HG02610 (cell line): Measurements from ENCODE around the gene KLF13.

ENCODE experiments used
- ATAC-seq: cut with Tn5 transposase; IDR thresholded peaks from one replicate; pipeline ENCODE4 v1.9.1; 2021; ENCODE audit warnings: mild to moderate bottlenecking, moderate library complexity; ENCODE audit not compliant: unreplicated experiment

KLF13 gene

DNA sequence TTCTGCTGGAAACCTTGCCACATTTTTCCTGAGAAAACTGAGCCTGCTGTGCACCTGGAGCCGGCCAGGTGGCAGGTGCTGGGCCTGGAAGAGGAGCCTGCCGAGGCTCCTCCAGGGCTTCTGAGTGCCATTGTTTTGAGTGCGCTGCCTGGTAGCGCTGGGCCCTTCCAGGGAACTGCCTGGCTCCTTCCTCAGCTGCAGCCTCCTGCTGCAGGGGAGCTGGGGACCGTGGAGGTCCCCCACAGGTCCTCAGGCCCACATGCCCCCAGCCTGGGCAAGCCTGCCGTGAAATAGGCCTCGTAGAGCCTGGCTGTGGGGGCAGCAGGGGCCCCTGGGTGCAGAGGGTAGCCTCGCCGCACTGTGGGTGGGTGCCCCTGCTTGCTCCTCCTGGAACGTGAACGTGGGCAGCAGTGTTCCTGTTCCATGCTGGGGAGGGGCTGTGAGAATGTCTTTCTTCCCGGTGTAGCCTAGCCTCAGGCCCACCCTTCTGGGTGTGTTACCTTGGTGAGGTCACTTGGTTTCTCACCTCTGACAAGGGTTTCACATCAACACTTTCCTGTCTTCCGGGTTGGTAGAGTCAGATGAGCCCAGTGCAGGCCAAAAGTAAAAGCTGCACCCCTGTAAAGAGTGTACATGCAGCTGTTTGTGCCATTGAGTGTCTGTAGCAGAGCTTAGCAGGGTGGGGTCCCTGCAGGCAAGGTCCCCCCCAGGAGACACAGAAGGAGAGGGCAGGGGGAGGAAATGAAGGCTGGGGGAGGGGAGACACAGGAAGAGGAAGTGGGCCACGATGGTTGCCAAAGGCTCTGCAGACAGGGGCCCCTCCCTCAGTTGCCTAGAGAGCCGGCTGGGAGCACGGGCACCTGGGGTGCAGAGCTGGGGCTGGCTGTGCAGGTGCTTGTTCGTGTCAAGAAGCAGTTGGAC, 34.5 kb downstream of the KLF13 start:
- ATAC-seq, result peak; percentile 57

DNA sequence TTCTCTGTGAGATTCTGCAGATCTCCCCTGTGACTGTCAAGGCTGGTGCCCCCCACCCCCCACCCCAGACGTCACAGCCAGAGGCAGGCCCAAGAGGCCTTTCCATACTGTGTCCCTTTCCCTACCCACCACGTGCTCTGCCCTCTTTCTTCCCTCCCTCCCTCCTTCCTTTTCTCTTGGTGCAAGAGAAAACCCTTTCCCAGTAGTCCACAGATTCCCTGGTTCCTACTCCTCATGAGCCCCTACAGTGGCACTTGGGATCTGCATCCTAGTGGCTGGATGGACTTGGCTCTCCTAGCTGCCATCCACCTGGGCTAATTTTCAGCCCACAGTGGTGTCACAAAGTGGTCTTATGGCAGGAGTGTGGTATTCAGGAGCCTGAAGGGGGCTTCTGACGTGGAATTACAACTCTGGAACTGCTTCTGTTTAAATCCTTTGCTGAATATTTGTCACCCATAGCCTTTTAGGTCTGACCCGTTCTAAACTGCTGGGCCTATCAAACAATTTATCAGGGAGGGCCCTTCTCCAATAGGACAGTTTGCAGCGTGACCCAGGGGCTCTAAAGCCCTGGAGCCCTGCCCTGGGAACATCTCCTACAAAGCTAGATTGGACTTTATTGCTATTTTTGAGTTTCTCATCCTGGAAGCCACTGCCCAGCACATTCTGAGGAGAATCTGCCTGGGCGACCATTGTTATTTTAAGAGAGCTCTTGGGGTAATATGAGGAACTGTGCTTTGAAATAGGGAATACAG, 35.3 kb downstream of the KLF13 start:
- ATAC-seq, result no peak

DNA sequence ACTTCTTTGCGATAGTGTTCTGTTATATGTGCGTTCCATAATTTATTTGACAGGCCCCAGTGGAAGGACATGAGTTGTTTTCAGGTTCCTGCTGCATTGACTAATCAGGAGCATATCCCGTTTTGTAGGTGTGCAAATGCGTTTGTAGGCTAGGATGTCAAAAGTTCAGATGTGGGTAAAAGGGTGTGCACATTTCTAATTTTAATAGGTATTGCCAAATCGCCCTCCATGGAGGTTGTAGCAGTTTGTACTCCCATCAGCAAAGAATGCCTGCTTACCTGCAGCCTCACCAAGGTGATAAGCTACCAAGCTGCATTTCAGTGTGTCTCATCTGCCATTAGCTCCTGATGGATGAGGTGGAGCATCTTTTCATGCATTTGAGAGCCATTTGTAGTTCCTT, 36.3 kb downstream of the KLF13 start:
- no peak for ATAC-seq

DNA sequence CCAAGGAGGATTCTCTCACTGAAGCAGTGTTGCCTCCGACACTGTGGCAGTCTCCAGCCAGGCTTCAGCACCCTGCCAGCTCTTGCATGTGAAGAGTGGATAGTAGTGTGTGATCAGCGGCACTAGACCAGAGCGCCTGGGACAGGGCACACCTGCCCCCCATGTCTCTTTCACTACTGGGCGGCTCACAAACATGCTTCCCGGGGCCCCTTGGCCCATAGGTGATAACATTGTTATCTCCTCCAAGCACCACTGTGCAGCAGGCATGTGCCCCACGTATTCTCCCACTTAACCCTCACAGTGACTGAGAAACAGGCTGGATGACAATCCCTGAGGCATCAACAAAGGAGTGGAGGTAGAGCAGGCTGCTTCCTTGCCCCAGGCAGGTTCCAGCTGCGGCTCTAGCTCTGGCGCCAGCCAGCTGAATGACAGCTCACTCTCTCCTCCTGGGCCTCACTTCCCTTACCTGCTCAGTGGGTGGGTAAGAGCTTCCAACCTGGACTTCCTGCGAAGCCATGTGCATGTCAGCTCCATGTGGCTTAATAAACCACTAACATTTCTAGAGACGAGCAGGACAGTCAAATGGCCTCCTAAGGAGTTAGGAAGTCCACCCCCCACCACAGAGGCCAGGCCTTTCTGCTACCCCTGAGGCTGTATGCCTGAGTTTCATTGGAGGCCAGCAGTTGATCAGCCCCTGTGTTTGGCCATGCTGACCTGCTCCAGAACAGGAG, 37.8 kb downstream of the KLF13 start:
- ATAC-seq, result no peak

DNA sequence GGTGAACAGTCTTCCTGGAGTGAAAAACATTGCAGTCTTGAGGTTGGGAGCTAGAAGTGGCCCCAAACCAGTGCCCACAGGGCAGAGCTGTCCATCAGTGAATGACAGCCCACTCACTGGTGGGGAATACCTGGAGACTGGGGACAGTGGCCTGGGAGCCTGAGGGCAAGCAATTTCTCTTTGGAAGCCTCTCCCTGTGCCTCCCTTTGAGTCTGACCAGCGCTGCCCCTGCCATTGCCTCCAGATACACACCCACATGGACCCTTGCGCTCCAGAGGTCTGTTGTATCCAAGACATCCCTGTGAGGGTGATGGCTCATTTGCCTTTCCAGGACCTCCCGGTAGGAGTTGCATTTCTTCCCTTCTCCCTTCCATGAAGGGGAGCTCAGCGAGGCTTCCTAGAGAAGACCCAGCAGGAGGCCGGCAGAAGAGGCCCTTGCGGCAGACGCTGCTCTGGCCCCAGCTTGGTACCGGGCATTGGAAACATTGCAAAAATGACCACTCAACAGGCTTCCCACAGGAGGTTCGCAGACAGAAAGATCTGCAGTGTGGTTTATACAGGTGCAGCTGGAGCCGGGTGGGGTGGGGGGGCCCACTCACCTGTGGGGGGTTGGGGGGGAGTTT, 38.5 kb downstream of the KLF13 start:
- no peak for ATAC-seq

DNA sequence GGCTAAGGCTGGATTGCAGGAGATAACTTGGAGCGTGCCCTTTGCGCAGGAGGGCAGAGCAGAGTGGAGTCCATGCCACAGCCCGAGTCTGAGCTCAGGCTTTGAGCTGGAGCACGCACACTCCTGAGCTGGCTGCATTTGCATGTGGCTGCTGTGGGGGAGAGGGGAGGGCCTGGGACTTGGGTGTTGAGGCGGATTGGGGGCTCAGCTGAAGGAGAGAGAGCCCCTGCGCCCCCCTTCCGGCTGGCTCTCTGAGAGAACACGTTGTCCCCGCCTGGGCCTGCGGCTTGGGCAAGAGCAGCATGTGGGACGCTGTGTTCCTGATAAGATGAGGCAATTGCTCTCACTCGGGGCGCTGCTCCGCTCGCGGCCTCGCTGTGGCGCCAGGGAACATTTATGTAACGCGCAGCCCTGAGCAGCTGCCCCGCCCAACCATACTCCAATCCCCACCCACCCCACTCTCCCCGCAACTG, 39.1 kb downstream of the KLF13 start:
- peak; percentile 52 for ATAC-seq

DNA sequence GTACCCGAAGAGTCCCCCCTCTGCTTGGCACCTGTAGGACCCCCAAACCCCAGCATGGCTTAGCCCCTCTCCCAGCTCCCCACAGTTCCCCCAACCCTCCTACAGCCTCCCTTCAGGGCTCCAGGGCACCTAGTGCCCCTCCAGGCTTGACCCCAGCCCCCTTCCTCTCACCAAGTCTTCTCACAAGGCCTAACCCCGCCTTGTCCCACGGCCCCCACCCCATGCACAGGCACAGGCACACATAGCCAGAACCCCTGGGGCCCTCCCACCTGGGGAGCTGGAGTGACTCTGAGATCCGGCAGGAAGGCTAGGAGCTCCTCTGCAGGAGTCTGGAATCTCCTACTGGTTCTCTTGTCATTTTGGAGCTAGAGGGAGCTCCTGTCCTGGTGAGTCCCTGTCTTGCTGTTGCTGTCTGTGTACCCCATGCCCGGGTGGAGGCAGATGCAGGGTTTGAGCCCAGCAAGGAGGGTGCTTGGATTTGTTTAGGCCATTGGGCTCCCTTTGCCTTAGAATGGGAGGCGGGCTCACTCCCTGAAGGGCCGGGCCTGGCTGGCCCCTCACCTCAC, 39.6 kb downstream of the KLF13 start:
- no peak for ATAC-seq

DNA sequence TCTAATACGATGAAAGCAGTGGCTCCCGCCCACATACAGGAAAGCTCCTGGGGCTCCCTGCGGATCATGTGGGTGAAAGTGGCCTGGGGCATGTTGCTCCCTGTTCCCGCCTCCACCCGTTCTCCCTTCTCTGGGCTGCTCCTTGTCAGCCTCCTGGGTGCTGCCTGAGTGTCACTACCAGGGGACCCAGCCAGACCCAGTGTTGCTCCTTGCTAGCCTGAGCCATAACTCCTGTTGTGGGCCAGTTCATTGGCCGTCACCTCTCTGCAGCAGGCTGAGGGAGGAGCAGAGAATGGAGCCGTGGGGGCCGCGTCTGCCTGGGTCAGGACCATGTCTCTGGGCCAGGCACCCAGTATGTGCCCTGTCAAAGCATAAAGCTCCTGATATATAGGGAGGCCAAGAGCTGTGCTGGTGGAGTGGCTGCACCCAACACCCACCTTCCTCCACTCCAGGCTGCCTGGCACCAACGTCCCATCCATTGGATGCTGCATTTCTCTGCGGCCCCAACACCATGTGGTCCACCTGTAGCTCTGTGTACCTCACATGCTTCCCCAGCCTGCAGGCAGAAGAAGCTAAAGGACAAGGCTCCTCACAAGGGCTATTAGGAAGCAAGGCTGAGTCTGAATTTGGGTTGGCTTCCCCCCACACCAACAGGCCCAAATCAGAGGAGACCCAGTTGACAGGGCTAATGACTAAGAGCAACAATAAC, 40.5 kb downstream of the KLF13 start:
- no peak for ATAC-seq

DNA sequence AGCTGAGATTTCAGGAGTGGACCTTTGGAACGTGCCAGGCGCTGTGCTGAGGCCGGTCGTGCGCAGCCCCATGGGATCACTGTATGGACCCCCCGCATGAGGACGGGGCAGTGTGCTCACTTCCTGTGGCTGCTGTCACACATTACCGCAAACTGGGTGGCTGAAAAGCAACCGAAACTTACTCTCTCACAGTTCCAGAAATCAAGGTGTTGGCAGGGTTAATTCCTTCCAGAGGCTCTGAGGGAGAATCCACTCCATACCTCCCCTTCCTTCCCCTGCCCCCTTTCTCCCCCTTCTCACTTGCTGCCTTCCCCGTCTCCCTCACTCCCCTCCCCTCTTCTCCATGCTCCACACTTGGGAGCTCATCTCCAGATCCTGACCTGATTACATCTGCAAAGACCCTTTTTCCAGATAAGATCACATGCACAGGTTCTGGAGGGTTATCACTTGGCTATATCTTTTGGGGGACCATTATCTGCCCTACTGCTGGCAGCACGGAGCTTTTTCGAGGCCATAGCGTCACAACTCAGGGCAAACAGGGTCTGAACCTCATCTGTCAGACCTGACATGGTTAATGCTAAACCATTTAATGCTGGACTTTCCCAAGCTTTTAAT, 41.2 kb downstream of the KLF13 start:
- peak; percentile 55 for ATAC-seq

DNA sequence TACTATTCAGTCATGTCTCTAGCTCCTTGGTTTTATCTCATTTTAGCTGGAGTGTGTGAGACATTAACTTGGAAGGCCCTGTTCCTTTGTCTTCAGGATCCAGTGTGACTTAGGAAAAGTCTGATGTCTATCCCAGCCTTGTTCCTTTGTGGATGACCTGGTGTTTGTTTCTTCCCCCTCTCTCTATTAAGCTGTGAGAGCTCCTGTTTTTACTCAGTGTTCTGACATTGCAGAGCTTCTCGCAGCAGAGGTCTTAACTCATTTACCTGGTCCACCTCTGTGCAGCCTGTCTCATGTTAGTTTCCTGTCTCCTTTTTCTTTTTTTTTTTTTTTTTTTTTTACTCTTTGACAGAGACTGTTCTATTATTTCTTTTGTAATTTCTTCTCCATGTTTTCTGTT, 43.1 kb downstream of the KLF13 start:
- ATAC-seq, result no peak

DNA sequence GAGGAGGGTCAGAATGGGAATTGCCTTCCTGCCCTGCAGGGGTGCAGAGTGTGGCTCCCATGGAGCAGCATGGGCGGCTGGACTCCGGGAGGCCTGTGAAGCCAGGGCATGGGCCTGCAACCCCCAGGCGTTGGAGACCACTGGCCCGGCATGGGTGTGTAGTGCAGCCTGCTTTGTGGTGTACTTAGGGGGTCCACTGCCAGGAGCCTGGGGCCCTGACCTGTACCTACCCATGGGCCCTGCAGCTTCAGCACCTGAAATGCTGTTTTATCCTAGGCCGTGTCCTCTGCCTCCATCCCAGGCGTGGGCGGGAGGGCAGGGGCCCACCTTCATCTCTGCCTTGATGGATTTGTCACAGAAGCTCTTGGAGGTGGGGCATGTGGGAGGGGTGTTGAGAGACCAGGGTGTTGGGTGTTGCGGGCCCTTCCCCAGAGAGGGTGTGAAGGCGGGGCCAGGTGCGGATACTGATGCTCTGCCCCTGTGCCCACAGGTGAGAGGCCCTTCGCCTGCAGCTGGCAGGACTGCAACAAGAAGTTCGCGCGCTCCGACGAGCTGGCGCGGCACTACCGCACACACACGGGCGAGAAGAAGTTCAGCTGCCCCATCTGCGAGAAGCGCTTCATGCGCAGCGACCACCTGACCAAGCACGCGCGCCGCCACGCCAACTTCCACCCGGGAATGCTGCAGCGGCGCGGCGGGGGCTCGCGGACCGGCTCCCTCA, 45.0 kb downstream of the KLF13 start:
- no peak for ATAC-seq

DNA sequence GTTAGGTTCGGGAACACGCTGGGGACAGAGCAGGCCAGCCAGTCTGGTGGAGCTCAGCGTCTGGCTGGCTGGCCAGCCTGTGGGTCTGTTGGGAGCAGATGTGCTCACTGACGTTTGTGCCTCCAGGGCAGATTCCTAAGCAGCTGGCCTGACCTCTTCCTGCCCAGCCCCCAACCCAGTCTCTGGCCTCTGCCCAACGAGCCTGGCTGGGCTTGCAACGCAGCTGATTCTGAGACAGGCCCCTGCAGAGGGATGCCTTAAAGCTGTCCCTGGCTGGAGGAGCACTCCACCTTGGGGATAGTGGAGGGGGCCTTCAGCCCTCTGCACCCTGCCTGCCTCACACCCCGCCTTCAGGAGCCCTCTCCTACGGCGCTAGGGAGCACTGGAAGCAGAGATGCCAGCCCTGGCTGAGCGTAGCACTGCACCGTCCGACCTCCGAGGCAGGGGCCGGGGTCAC, 46.0 kb downstream of the KLF13 start:
- ATAC-seq, result no peak

DNA sequence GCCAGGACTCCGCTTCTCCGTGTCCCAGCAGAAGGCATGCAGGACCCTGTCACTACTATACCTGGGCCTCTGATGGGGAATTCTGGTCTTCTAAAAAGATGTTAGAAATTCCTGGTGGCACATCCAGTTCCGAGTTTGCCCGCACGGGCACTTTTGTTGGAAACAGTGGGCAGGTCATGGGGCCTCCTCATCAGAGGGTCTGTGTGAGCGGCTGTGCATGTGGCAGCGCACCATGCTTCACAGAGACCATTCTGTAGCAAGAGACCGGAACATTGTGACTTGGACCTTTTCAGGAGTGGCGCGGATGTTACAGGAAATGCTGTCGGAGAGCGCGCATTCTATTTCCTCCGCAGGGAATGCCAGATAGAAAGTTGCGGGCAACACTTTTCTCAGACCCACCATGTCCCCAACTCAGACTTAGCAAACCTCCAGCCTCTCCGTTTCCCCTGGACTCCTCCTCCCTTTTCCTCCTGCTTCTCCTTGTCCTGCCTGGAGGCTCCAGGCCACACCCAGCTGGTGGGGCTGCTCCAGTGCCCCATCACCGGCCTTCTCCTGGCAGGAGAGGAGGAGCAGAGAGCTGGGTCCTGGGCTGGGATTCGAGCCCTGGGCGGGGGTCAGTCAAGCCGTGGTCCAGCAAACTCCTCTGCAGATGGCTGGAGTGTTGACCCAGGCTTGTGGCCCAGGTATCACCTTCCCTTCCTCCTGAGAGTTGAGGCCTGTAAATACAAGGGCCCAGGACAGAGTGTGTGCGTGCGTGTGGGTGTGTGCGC, 46.6 kb downstream of the KLF13 start:
- ATAC-seq, result no peak

DNA sequence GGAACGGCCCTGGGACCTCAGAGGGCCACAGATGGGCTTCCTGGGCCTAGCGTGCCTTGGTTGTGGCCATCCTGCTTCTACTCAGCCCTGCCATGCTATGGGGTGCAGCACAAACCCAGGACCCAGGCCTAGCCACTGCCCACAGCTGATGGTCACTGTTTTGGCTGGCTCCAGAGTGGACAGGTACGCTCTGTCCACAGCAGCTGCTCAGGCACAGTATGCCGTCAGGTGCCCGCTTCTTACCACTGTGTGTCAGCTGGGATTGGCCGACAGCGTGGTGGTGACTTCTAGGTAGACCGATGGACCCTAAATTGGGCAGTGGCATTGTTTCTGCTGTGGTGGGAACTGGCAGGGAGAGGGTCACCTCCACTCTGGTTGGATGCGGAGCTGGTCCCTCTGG, 47.3 kb downstream of the KLF13 start:
- no peak for ATAC-seq

DNA sequence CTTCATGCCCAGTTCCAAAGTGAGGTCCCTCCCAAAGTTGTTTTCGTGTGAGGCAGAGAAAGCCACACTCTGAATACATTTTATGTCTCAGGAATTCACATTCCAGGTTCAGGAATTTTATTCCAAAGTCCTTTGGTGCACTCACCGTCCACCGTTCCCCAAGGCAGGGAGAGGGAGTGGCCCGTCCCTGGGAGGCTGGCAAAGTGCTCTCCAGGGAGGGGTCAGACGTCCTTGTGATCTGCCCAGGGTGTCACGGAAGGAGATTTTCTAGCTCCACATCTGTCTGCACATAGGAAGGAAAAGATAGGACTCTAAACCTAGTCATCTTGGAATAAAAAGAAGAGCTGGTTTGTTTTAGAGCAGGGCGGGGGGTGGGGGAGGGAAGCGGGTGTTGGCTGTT, 47.9 kb downstream of the KLF13 start:
- no peak for ATAC-seq

DNA sequence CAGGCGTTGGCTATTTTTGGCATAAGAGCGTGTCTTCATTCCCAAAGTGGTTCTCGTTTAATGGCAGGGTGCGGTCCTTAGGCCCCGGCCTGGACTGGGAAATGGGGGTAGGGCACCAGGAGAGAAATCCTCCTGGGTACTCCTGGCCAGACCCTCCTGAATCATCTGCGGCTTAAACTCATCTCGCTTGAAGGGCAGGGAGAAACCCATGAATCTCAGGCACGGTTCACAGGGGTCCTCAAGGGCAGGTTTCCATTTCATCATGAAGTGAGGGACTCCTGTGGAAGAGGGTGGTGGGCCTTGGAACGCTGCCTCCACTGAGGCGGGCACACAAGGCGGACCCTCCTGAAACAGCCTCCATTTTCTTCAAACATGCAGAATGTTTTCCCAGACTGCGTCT, 48.4 kb downstream of the KLF13 start:
- ATAC-seq, result no peak

DNA sequence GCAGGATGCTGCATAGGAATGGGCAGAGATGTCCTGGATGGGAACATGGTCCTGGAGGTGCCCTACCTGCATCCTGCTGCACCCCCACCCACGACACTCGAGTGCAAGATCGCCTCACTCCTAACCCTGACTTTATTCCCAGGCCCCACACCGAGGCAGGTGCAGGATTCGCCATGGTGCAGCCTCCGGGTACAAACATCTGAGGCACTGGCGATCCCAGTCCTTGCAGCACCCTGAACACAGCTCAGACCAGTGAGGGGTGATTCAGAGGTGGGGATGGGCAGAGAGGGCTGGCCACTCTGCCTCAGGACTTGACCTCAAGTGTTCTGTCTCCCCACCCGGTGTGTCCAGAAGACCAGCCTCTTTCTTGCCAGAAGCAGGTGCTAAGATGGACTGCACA, 49.1 kb downstream of the KLF13 start:
- ATAC-seq, result no peak

DNA sequence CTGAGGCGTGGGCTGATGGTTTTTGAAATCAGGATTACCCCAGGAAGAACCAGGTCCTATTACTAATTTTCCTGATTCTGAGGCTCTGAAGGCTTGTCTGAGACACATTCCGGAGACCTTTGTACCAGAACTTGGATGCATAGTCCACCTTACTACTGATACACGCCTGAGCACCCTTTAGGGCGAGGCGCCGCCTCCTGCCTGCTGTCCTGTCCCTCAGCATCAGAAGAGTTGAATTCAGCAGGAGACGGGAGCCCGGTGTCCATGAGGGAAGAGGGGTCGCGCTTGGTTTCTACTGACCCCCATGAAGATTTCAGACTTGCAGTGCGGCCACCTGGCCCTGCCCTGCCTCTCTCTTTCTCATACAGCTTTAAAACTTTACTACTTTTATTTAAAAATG, 49.9 kb downstream of the KLF13 start:
- no peak for ATAC-seq
